Panc1 (cell line): ENCODE data around the gene FAM120B.

Experiments
- POLR2AphosphoS5 ChIP-seq: IDR thresholded peaks from 2 replicates; pipeline ENCODE4 v1.6.1; 2012; ENCODE audit warnings: mild to moderate bottlenecking, low read depth, low read length, moderate library complexity
- TCF7L2 ChIP-seq: IDR thresholded peaks from 2 replicates; pipeline ENCODE4 v1.6.1; 2011; ENCODE audit warnings: mild to moderate bottlenecking, low read depth, low read length, inconsistent platforms
- TF ChIP-seq, protein P1 (sequence below): fragments of 450-650 bp; IDR thresholded peaks from 2 replicates; pipeline ENCODE4 v1.5.1; 2017; ENCODE audit warnings: mild to moderate bottlenecking
- TF ChIP-seq, protein P2 (sequence below), 2 experiments: IDR thresholded peaks; 2 replicates each; pipeline ENCODE4 v1.6.1; 2011 to 2012; ENCODE audit warnings: low read depth in 2 of 2, control low read depth in 1 of 2, low read length in 1 of 2, mild to moderate bottlenecking in 1 of 2, moderate library complexity in 1 of 2; ENCODE audit not compliant: insufficient read depth in 1 of 2

DNA sequence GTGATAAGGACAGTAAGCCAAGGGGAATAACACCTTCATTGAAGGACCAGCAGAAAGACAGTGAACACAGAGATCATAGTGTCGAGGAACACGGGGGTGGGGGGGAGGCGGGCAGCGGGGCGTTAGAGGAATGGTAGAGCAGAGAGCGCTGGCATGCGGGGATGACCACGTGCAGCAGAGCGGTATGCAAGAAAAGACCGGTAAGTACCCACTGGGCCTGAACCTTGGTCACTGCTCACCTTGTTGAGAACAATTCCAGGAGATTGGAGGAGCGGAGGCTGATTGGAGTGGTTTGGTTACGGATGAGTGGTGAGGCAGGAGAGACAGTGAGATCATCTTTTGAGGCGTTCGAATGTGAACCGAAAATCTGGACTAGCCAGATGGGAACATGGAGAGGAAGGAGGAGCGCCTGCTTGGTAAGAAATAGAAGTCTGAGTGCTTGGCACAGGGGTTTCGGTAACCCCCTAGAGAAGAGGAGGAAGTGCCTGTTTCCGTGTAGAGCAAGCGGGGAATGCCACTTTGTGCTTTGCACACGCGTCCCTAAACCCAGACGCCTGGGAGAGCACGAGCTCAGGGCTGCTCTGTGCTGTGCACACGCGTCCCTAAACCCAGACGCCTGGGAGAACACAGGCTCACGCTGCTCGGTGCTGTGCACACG, 70.0 kb downstream of the FAM120B start:
- TF ChIP-seq, protein P1, sequence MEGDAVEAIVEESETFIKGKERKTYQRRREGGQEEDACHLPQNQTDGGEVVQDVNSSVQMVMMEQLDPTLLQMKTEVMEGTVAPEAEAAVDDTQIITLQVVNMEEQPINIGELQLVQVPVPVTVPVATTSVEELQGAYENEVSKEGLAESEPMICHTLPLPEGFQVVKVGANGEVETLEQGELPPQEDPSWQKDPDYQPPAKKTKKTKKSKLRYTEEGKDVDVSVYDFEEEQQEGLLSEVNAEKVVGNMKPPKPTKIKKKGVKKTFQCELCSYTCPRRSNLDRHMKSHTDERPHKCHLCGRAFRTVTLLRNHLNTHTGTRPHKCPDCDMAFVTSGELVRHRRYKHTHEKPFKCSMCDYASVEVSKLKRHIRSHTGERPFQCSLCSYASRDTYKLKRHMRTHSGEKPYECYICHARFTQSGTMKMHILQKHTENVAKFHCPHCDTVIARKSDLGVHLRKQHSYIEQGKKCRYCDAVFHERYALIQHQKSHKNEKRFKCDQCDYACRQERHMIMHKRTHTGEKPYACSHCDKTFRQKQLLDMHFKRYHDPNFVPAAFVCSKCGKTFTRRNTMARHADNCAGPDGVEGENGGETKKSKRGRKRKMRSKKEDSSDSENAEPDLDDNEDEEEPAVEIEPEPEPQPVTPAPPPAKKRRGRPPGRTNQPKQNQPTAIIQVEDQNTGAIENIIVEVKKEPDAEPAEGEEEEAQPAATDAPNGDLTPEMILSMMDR: no peak
- no peak for TF ChIP-seq POLR2AphosphoS5
- TF ChIP-seq, protein P2, sequence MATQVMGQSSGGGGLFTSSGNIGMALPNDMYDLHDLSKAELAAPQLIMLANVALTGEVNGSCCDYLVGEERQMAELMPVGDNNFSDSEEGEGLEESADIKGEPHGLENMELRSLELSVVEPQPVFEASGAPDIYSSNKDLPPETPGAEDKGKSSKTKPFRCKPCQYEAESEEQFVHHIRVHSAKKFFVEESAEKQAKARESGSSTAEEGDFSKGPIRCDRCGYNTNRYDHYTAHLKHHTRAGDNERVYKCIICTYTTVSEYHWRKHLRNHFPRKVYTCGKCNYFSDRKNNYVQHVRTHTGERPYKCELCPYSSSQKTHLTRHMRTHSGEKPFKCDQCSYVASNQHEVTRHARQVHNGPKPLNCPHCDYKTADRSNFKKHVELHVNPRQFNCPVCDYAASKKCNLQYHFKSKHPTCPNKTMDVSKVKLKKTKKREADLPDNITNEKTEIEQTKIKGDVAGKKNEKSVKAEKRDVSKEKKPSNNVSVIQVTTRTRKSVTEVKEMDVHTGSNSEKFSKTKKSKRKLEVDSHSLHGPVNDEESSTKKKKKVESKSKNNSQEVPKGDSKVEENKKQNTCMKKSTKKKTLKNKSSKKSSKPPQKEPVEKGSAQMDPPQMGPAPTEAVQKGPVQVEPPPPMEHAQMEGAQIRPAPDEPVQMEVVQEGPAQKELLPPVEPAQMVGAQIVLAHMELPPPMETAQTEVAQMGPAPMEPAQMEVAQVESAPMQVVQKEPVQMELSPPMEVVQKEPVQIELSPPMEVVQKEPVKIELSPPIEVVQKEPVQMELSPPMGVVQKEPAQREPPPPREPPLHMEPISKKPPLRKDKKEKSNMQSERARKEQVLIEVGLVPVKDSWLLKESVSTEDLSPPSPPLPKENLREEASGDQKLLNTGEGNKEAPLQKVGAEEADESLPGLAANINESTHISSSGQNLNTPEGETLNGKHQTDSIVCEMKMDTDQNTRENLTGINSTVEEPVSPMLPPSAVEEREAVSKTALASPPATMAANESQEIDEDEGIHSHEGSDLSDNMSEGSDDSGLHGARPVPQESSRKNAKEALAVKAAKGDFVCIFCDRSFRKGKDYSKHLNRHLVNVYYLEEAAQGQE (IDR thresholded peaks at IDR 0.05; ENCODE audit: insufficient read depth in 1 of 2, low read depth in 2 of 2, low read length in 1 of 2): no peak
- no peak for TF ChIP-seq TCF7L2
